WTC11 (cell line): ENCODE data around the gene SNX13. TPM values are rescaled to one million over a fixed set of nuclear protein-coding genes. Genes with fewer than 3 reads are reported as not detected.

Experiments used
- ATAC-seq: fragments of 200-7000 bp; cut with Tn5 transposase; 2 replicates; pipeline ENCODE4 v1.10.0; 2021; ENCODE audit warnings: mild to moderate bottlenecking, moderate library complexity
- CTCF ChIA-PET: fragments of 300-600 bp; sonication (Branson Sonifier 250); formaldehyde crosslinking; loops from one replicate; lab custom pipeline; 2021; ENCODE audit warnings: antibody characterized with exemption; lab: Charles Lee
- POLR2A ChIA-PET: fragments of 350-600 bp; sonication (Branson Sonifier 250); formaldehyde crosslinking; loops from one replicate; lab custom pipeline; 2021; ENCODE audit warnings: antibody characterized with exemption; lab: Charles Lee
- DNase-seq: peaks from one replicate; pipeline ENCODE4 v3.0.0; 2021; ENCODE audit warnings: low spot score
- H3K27ac Mint-ChIP-seq: 2 replicates; pipeline ENCODE4 v1.8.0; 2021; ENCODE audit warnings: mixed read lengths
- H3K27me3 Mint-ChIP-seq: 2 replicates; pipeline ENCODE4 v1.8.0; 2021; ENCODE audit warnings: low read depth, mild to moderate bottlenecking, moderate library complexity, mixed read lengths
- H3K36me3 Mint-ChIP-seq: 2 replicates; pipeline ENCODE4 v1.8.0; 2021; ENCODE audit warnings: mixed read lengths
- H3K4me1 Mint-ChIP-seq: 2 replicates; pipeline ENCODE4 v1.8.0; 2022; ENCODE audit warnings: mixed read lengths
- H3K4me3 Mint-ChIP-seq: 2 replicates; pipeline ENCODE4 v1.8.0; 2021; ENCODE audit warnings: mild to moderate bottlenecking, moderate library complexity, mixed read lengths
- H3K9me3 Mint-ChIP-seq: 2 replicates; pipeline ENCODE4 v1.8.0; 2021; ENCODE audit warnings: mixed read lengths
- CDX4 ChIP-seq: fragments of 250-450 bp; sonication (Bioruptor Pico); IDR thresholded peaks from 2 replicates; pipeline ENCODE4 v1.9.0; 2021; ENCODE audit warnings: moderate library complexity, mild to moderate bottlenecking, inconsistent platforms, borderline replicate concordance
- CREB1 ChIP-seq: sonication (generic); formaldehyde crosslinking; IDR thresholded peaks from 2 replicates; pipeline ENCODE4 v1.8.0; 2023; ENCODE audit warnings: mild to moderate bottlenecking, missing genetic modification reagents
- CREM ChIP-seq: sonication (generic); formaldehyde crosslinking; IDR thresholded peaks from 2 replicates; pipeline ENCODE4 v1.8.1; 2022; ENCODE audit warnings: mild to moderate bottlenecking, missing genetic modification reagents, moderate library complexity
- ETV6 ChIP-seq: sonication (generic); formaldehyde crosslinking; IDR thresholded peaks from 2 replicates; pipeline ENCODE4 v1.8.1; 2022; ENCODE audit warnings: mild to moderate bottlenecking, missing genetic modification reagents
- FOXP1 ChIP-seq: sonication (generic); formaldehyde crosslinking; IDR thresholded peaks from 2 replicates; pipeline ENCODE4 v1.8.0; 2022; ENCODE audit warnings: missing genetic modification reagents, mild to moderate bottlenecking, moderate library complexity, borderline replicate concordance
- HMGA2 ChIP-seq: fragments of 250-450 bp; sonication (Bioruptor Pico); IDR thresholded peaks from 2 replicates; pipeline ENCODE4 v1.4.0; 2021; ENCODE audit warnings: mild to moderate bottlenecking, moderate library complexity
- MYBL2 ChIP-seq: sonication (generic); formaldehyde crosslinking; IDR thresholded peaks from 2 replicates; pipeline ENCODE4 v1.8.1; 2023; ENCODE audit warnings: mild to moderate bottlenecking, moderate library complexity, missing genetic modification reagents
- NFYB ChIP-seq: sonication (generic); formaldehyde crosslinking; conservative IDR thresholded peaks from 2 replicates; pipeline ENCODE4 v1.8.0; 2022; ENCODE audit warnings: low read depth, missing genetic modification reagents
- NR3C1 ChIP-seq: sonication (generic); formaldehyde crosslinking; conservative IDR thresholded peaks from 2 replicates; pipeline ENCODE4 v1.8.1; 2023; ENCODE audit warnings: low read depth, mild to moderate bottlenecking, missing genetic modification reagents
- PRRX2 ChIP-seq: fragments of 250-450 bp; sonication (Bioruptor Pico); IDR thresholded peaks from 2 replicates; pipeline ENCODE4 v1.8.0; 2021; ENCODE audit warnings: mild to moderate bottlenecking
- RELA ChIP-seq: sonication (generic); formaldehyde crosslinking; IDR thresholded peaks from 2 replicates; pipeline ENCODE4 v1.8.1; 2022; ENCODE audit warnings: missing genetic modification reagents, mild to moderate bottlenecking, borderline replicate concordance
- SMAD3 ChIP-seq: sonication (generic); formaldehyde crosslinking; IDR thresholded peaks from 2 replicates; pipeline ENCODE4 v1.8.0; 2022; ENCODE audit warnings: missing genetic modification reagents, mild to moderate bottlenecking, borderline replicate concordance
- STAT6 ChIP-seq: sonication (generic); formaldehyde crosslinking; conservative IDR thresholded peaks from 2 replicates; pipeline ENCODE4 v1.8.1; 2023; ENCODE audit warnings: mild to moderate bottlenecking, low read depth, missing genetic modification reagents, moderate library complexity
- TCF7 ChIP-seq: sonication (generic); formaldehyde crosslinking; IDR thresholded peaks from 2 replicates; pipeline ENCODE4 v1.8.0; 2022; ENCODE audit warnings: mild to moderate bottlenecking, low read depth, missing genetic modification reagents, moderate library complexity
- ZBTB21 ChIP-seq: sonication (generic); formaldehyde crosslinking; IDR thresholded peaks from 2 replicates; pipeline ENCODE4 v1.8.1; 2023; ENCODE audit warnings: mild to moderate bottlenecking, missing genetic modification reagents, borderline replicate concordance
- ZMAT4 ChIP-seq: fragments of 250-450 bp; sonication (Bioruptor Pico); IDR thresholded peaks from 2 replicates; pipeline ENCODE4 v1.9.0; 2021; ENCODE audit warnings: mild to moderate bottlenecking
- total RNA-seq: library from RNA; stranded (reverse); gene quantifications from 3 replicates; pipeline ENCODE4 v1.2.3, GENCODE V29; 2021
- TF ChIP-seq, protein P1 (sequence below): sonication (generic); formaldehyde crosslinking; IDR thresholded peaks from 2 replicates; pipeline ENCODE4 v1.8.0; 2022; ENCODE audit warnings: mild to moderate bottlenecking, missing genetic modification reagents
- TF ChIP-seq, protein P2 (sequence below): sonication (generic); formaldehyde crosslinking; IDR thresholded peaks from 2 replicates; pipeline ENCODE4 v1.8.0; 2022; ENCODE audit warnings: mild to moderate bottlenecking, missing genetic modification reagents
- TF ChIP-seq, protein P3 (sequence below): sonication (generic); formaldehyde crosslinking; IDR thresholded peaks from 2 replicates; pipeline ENCODE4 v1.8.1; 2023; ENCODE audit warnings: mild to moderate bottlenecking, missing genetic modification reagents, borderline replicate concordance

SNX13 gene
- total RNA-seq, 1 experiment from 2014 or later = 27.5 TPM

- peaks cover 44% of the 10 kb centered on the region for H3K4me1 Mint-ChIP-seq
- no peaks in the 10 kb centered on the region for H3K36me3 Mint-ChIP-seq
- TF ChIP-seq CREM (CRISPR knock-in tag) (no peak), NFYB (CRISPR knock-in tag) (no peak)
- TF ChIP-seq, protein P1, sequence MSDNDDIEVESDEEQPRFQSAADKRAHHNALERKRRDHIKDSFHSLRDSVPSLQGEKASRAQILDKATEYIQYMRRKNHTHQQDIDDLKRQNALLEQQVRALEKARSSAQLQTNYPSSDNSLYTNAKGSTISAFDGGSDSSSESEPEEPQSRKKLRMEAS (CRISPR knock-in tag) = no peak
- ChIA-PET CTCF (interaction anchor here (1.7 kb wide), 1 partner anchor 133 kb away, joined by 4 read pairs; no protein-coding TSS in a partner anchor), POLR2A (no interaction called here)
- no peak for DNase-seq
- no peak overlapping the region for H3K4me3 Mint-ChIP-seq
- no peaks in the 10 kb centered on the region for H3K9me3 Mint-ChIP-seq
- ATAC-seq = no peak
- no peaks in the 10 kb centered on the region for H3K27me3 Mint-ChIP-seq
- H3K27ac Mint-ChIP-seq = peak overlapping the region; percentile 17; the same call in 1 of the 2 replicates
Measured at GRCh38 chr7:17931069-17931468, 9.2 kb downstream of the SNX13 start.

DNA sequence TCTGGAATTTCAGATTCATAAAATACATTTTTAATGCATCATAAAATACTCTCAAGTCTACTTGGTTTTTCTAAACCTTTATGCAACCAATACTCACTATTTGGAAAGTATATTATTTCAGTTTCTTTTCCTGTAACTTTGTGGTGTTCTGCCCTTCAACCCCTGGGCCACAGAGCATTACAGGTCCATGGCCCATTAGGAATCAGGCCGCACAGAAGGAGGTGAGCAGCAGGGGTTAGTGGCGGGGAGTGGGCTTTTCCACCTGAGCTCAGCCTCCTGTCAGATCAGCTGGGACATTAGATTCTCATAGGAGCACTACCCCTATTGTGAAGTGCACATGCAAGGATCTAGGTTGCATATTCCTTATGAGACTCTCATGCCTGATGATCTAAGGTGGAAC lies 9.7 kb downstream of the SNX13 start:
- Mint-ChIP-seq H3K4me3 (no peak overlapping the region), H3K27ac (no peak overlapping the region), H3K36me3 (no peaks in the 10 kb centered on the region), H3K4me1 (peaks cover 48% of the 10 kb centered on the region), H3K9me3 (no peaks in the 10 kb centered on the region), H3K27me3 (no peaks in the 10 kb centered on the region)
- POLR2A ChIA-PET = no interaction called here
- DNase-seq (no peak), ATAC-seq (no peak; the same call in 1 of the 2 replicates)
- CTCF ChIA-PET = no interaction called here
- TF ChIP-seq ETV6 (CRISPR knock-in tag) = no peak
- no peak for TF ChIP-seq ZMAT4
- TF ChIP-seq MYBL2 = no peak
- no peak for TF ChIP-seq STAT6 (CRISPR knock-in tag)
- TF ChIP-seq, protein P2, sequence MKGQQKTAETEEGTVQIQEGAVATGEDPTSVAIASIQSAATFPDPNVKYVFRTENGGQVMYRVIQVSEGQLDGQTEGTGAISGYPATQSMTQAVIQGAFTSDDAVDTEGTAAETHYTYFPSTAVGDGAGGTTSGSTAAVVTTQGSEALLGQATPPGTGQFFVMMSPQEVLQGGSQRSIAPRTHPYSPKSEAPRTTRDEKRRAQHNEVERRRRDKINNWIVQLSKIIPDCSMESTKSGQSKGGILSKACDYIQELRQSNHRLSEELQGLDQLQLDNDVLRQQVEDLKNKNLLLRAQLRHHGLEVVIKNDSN (CRISPR knock-in tag) = no peak
- TF ChIP-seq RELA (CRISPR knock-in tag) = no peak
- no peak for TF ChIP-seq TCF7 (CRISPR knock-in tag)
- no peak for TF ChIP-seq SMAD3 (CRISPR knock-in tag)
- TF ChIP-seq, protein P3, sequence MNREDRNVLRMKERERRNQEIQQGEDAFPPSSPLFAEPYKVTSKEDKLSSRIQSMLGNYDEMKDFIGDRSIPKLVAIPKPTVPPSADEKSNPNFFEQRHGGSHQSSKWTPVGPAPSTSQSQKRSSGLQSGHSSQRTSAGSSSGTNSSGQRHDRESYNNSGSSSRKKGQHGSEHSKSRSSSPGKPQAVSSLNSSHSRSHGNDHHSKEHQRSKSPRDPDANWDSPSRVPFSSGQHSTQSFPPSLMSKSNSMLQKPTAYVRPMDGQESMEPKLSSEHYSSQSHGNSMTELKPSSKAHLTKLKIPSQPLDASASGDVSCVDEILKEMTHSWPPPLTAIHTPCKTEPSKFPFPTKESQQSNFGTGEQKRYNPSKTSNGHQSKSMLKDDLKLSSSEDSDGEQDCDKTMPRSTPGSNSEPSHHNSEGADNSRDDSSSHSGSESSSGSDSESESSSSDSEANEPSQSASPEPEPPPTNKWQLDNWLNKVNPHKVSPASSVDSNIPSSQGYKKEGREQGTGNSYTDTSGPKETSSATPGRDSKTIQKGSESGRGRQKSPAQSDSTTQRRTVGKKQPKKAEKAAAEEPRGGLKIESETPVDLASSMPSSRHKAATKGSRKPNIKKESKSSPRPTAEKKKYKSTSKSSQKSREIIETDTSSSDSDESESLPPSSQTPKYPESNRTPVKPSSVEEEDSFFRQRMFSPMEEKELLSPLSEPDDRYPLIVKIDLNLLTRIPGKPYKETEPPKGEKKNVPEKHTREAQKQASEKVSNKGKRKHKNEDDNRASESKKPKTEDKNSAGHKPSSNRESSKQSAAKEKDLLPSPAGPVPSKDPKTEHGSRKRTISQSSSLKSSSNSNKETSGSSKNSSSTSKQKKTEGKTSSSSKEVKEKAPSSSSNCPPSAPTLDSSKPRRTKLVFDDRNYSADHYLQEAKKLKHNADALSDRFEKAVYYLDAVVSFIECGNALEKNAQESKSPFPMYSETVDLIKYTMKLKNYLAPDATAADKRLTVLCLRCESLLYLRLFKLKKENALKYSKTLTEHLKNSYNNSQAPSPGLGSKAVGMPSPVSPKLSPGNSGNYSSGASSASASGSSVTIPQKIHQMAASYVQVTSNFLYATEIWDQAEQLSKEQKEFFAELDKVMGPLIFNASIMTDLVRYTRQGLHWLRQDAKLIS (CRISPR knock-in tag) = no peak
- no peak for TF ChIP-seq NR3C1
- no peak for TF ChIP-seq CDX4 (CRISPR knock-in tag)
- no peak for TF ChIP-seq HMGA2 (CRISPR knock-in tag)
- no peak for TF ChIP-seq ZBTB21 (CRISPR knock-in tag)
- TF ChIP-seq FOXP1 (CRISPR knock-in tag) = no peak
- no peak for TF ChIP-seq CREB1 (CRISPR knock-in tag)
- no peak for TF ChIP-seq PRRX2 (CRISPR knock-in tag)
